ENCODE results near the gene CBX2. TPM values are rescaled to one million over a fixed set of nuclear protein-coding genes. Genes with fewer than 3 reads are reported as not detected.
A peak's percentile ranks its signal among the peaks of the same experiment; 100 is the strongest.

The CBX2 gene
- polyA plus RNA-seq, 2 of the 4 experiments (the other 2 are of a cell fraction), result 7.4 to 16.4 TPM

DNA sequence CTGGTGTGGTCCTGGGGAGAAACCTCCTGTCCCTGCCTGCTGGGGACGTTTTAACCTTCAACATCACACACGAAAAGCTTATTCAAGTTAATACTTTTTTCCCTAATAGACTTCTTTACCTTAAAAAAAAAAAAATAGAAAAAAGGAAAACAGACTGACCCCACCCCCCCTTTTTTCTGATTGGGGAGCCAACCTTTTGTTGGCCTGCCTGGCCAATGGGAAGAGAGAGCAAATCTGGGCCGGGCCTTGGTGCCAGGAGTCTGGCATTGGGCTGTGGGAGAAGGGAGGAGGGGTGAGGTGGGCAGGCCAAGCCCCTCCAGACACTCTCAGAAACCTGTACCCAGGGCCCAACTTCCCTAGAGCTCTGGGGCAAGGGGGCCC, 16.0 kb downstream of the CBX2 start:
- FAIRE-seq, result peak; percentile 36
- Histone ChIP-seq H3K27ac (peak overlapping the region; percentile 82 to 97), H3K9me3 (no peaks in the 10 kb centered on the region), H3K4me2 (peak overlapping the region; percentile 88), H3K4me3 (peak overlapping the region; percentile 56), H3K4me1 (peaks cover 42% of the 10 kb centered on the region)
- ChIA-PET CTCF (interaction anchor here (0.8 to 39.8 kb wide), 10 partner anchors 10 to 199 kb away, joined by 3 to 1281 read pairs (median 8); partner anchors contain the start of gene CBX4), POLR2A (interaction anchor here (1.1 to 3.2 kb wide), 4 partner anchors 16 to 45 kb away, joined by 4 to 19 read pairs (median 8); partner anchors contain the start of genes CBX2 and CBX4)
- DNase-seq (ENCODE audit: low read depth in 1 of 2, low spot score in 1 of 2), result peak; percentile 87 to 98
- TF ChIP-seq RFX5 (IDR thresholded peaks at IDR 0.05) (no peak), REST (IDR thresholded peaks at IDR 0.05) (no peak)
- TF ChIP-seq, protein P1, sequence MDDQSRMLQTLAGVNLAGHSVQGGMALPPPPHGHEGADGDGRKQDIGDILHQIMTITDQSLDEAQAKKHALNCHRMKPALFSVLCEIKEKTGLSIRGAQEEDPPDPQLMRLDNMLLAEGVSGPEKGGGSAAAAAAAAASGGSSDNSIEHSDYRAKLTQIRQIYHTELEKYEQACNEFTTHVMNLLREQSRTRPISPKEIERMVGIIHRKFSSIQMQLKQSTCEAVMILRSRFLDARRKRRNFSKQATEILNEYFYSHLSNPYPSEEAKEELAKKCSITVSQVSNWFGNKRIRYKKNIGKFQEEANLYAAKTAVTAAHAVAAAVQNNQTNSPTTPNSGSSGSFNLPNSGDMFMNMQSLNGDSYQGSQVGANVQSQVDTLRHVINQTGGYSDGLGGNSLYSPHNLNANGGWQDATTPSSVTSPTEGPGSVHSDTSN (IDR thresholded peaks at IDR 0.05), result peak; percentile 63; the same call in 1 of the 2 replicates
- ATAC-seq, result peak; percentile 32 to 70
- WGBS (ENCODE audit: missing lambda C conversion rate), result under 1% methylated on average over 3 of the region's 3 CpGs

DNA sequence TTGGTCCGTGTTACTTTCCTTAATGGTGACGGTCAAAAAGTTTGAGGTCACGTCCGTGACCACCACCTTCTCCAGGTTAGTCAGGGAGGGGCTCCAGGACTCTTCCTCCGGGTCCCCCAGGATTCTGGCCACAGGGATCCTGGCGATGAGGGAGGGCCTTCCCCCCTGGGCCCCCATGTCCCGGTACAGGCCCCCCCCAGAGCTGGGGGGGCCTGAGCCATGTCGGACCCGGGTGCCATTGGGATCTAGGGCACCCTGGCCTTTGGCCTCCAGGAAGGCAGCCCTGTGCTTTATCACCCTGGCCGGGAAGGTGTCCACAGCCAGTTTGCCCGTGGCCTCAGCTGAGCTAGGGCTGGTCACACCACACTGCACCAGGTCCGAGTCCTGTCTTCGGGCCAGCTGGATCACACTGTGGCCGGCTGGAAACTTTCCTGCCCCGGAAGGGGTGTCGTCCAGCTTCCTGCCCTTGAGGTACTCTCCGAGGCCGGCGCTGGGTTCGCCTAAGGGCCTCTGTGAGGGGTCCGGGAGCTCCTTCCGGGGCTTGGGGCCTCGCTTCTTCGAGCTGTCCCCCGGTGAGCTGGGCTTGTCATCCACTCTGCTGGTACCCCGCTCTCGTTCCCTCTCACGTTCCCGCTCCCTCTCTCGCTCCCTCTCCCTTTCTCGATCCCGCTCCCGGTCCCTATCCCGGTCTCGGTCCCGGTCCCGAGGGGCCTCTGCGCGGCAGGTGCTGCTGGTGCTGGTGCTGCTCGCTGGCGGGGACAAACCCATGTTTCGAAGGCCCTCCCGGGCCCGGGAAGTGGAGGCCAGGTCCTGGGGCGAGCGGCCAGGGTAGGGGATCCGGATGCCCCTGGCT, 16.9 kb downstream of the CBX2 start:
- 91% methylated on average over 44 of the region's 47 CpGs for WGBS (ENCODE audit: missing lambda C conversion rate)
- H3K27ac ChIP-seq, result peak overlapping the region in 1 of 2 experiments; percentile 97; a peak in 3 of 6 replicates

DNA sequence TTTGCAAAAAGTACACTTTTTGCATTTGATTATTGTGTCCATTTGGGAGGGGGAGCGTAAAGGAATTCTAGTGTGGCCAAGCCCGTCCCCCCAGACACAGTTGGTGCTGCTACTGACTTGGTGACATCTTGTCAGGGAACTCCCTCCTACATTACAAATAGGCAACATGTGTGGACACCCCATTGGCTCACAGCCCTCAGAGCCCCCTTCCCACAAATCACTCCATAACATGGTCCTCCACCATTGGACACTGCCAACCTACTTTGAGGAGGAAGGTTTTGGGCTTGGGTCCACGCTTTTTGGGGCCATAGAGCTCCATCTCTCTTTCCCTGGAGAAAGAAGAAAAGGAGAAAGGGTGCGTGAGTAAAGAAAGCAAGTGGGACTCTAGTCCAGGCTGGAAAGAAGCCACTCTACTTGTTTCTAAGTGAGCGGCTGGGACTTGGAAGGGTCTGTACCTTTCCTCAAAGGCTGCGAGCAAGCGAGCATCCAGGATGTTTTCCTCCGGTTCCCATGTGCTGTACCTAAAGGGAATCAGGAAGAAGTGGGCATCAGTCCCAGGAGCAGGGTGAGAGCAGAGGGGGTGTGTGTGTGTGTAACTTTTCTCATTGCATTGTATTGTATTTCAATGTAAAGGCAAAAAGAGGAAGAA, 18.0 kb downstream of the CBX2 start:
- CTCF ChIA-PET, result interaction anchor here (1.2 to 39.8 kb wide), 7 partner anchors 18 to 196 kb away, joined by 3 to 1281 read pairs (median 9); partner anchors contain the start of genes CBX2 and CBX4
- Histone ChIP-seq H3K4me2 (peak overlapping the region; percentile 84), H3K27ac (peak overlapping the region; percentile 97 to 98), H3K4me3 (peak overlapping the region; percentile 73), H3K4me1 (peaks cover 35% of the 10 kb centered on the region), H3K9me3 (no peaks in the 10 kb centered on the region)
- DNase-seq (ENCODE audit: low read depth in 1 of 2, low spot score in 1 of 2) (no peak), FAIRE-seq (no peak), ATAC-seq (no peak)
- POLR2A ChIA-PET, result interaction anchor here (0.7 to 5.1 kb wide), 7 partner anchors 14 to 50 kb away, joined by 3 to 58 read pairs (median 15); partner anchors contain the start of gene CBX4
- TF ChIP-seq FOSB (CRISPR knock-in tag; IDR thresholded peaks at IDR 0.05), result no peak
- TF ChIP-seq CHD4 (IDR thresholded peaks at IDR 0.05; ENCODE audit: borderline replicate concordance), result no peak
- TF ChIP-seq ZC3H11A (IDR thresholded peaks at IDR 0.05), result no peak
- no peak for TF ChIP-seq GATA3 (IDR thresholded peaks at IDR 0.05; ENCODE audit: borderline replicate concordance)
- TF ChIP-seq CEBPB (IDR thresholded peaks at IDR 0.05), result no peak
- no peak for TF ChIP-seq SREBF2 (IDR thresholded peaks at IDR 0.05)
- TF ChIP-seq, protein P2, sequence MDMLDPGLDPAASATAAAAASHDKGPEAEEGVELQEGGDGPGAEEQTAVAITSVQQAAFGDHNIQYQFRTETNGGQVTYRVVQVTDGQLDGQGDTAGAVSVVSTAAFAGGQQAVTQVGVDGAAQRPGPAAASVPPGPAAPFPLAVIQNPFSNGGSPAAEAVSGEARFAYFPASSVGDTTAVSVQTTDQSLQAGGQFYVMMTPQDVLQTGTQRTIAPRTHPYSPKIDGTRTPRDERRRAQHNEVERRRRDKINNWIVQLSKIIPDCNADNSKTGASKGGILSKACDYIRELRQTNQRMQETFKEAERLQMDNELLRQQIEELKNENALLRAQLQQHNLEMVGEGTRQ (IDR thresholded peaks at IDR 0.05), result no peak
- no peak; a peak in 1 of 5 replicates for TF ChIP-seq JUN (IDR thresholded peaks at IDR 0.05)
- no peak for TF ChIP-seq TP53 (CRISPR knock-in tag; IDR thresholded peaks at IDR 0.05)
- no peak for TF ChIP-seq CHD2 (IDR thresholded peaks at IDR 0.05; ENCODE audit: low read length, partially characterized antibody)
- WGBS (ENCODE audit: missing lambda C conversion rate), result 70% methylated on average over 8 of the region's 8 CpGs

More for the DNA sequence above, 16.9 kb downstream of the CBX2 start:
- peaks cover 39% of the 10 kb centered on the region for H3K4me1 ChIP-seq
- CTCF ChIA-PET, result interaction anchor here (0.8 to 39.8 kb wide), 10 partner anchors 17 to 198 kb away, joined by 3 to 1281 read pairs (median 7); partner anchors contain the start of genes CBX2 and CBX4
- H3K4me2 ChIP-seq, result peak overlapping the region; percentile 88
- TF ChIP-seq, protein P1 (IDR thresholded peaks at IDR 0.05), result no peak
- TF ChIP-seq CBX8 (IDR thresholded peaks at IDR 0.05) (no peak), NFE2L2 (conservative IDR thresholded peaks at IDR 0.05; ENCODE audit: low read length) (no peak), EHMT2 (IDR thresholded peaks at IDR 0.05; ENCODE audit: low read depth) (no peak), ZSCAN20 (CRISPR knock-in tag; IDR thresholded peaks at IDR 0.05) (no peak), SREBF2 (IDR thresholded peaks at IDR 0.05) (no peak), HEYL (CRISPR knock-in tag; IDR thresholded peaks at IDR 0.05) (no peak), ZNF302 (CRISPR knock-in tag; IDR thresholded peaks at IDR 0.05) (no peak), ZC3H11A (IDR thresholded peaks at IDR 0.05) (no peak), RAD21 (conservative IDR thresholded peaks at IDR 0.05 in 1 of 2, IDR thresholded peaks at IDR 0.05 in 1 of 2) (no peak), PHF8 (IDR thresholded peaks at IDR 0.05; ENCODE audit: borderline replicate concordance, low read depth) (no peak), HOXA7 (CRISPR knock-in tag; IDR thresholded peaks at IDR 0.05) (no peak), ZFP36 (IDR thresholded peaks at IDR 0.05; ENCODE audit: borderline replicate concordance, partially characterized antibody) (no peak), FOSB (CRISPR knock-in tag; IDR thresholded peaks at IDR 0.05) (no peak), BHLHE40 (IDR thresholded peaks at IDR 0.05; ENCODE audit: low read depth, low read length) (no peak), FOXS1 (CRISPR knock-in tag; IDR thresholded peaks at IDR 0.05) (no peak)
- ATAC-seq, result no peak
- FAIRE-seq, result no peak
- H3K9me3 ChIP-seq, result no peaks in the 10 kb centered on the region
- POLR2A ChIA-PET, result interaction anchor here (0.9 to 5.1 kb wide), 4 partner anchors 15 to 199 kb away, joined by 3 to 58 read pairs (median 13); partner anchors contain the start of gene CBX4
- no peak for DNase-seq (ENCODE audit: low read depth in 1 of 2, low spot score in 1 of 2)
- no peak overlapping the region for H3K4me3 ChIP-seq
